Pancreas (tissue), 10 donors: Measurements from ENCODE around the gene EIF4ENIF1. TPM values are rescaled to one million over a fixed set of nuclear protein-coding genes. Genes with fewer than 3 reads are reported as not detected.
A peak's percentile ranks its signal among the peaks of the same experiment; 100 is the strongest.
"Not testable (repeated sequence)": the region's sequence is repeated elsewhere in the genome, so short reads cannot be mapped to it uniquely, and the experiment has no call there.

Source experiments
- ATAC-seq, 4 donors: fragments of 200-7000 bp; cut with Tn5 transposase; one replicate each; pipeline versions ENCODE4 v1.8.0 to v1.9.1; 2020; ENCODE audit warnings: mild to moderate bottlenecking in 4 of 4, moderate library complexity in 4 of 4
- DNase-seq, 6 donors: peaks; one replicate each; pipeline ENCODE4 v3.0.0-alpha.2; 2020
- FAIRE-seq: peaks from 2 replicates; lab custom pipeline; 2012; peaks lifted over from hg19 to GRCh38; lab: Jason Lieb, UNC
- H3K27ac ChIP-seq, 4 donors: fragments of 200-600 bp; sonication (generic); 1 replicate in 3 of 4; 2 replicates in 1 of 4; pipeline versions ENCODE4 v1.5.0 to v1.8.0; 2020
- H3K27me3 ChIP-seq, 4 donors: fragments of 200-600 bp; one replicate each; pipeline ENCODE4 v1.8.0; 2021
- H3K36me3 ChIP-seq, 3 donors: fragments of 200-600 bp; sonication (generic) in 1 of 3; one replicate each; pipeline versions ENCODE4 v1.5.0 to v1.8.0; 2020 to 2021
- H3K4me1 ChIP-seq, 3 donors: fragments of 200-600 bp; one replicate each; pipeline ENCODE4 v1.8.0; 2021
- H3K4me3 ChIP-seq, 4 donors: fragments of 200-600 bp; sonication (generic) in 2 of 4; one replicate each; pipeline versions ENCODE4 v1.5.0 to v1.8.0; 2020 to 2021
- H3K9me3 ChIP-seq, 4 donors: fragments of 200-600 bp; one replicate each; pipeline ENCODE4 v1.8.0; 2021
- CTCF ChIP-seq, 4 donors: fragments of 200-600 bp; sonication (generic) in 3 of 4; IDR thresholded peaks; one replicate each; pipeline versions ENCODE4 v1.5.0 to v1.8.0; 2021; ENCODE audit warnings: antibody characterized with exemption in 4 of 4
- WGBS, 2 donors: extraction: QIAGEN DNeasy Blood & Tissue Kit; methylation state at CpG; one replicate each; pipeline ENCODE4 v1.1.7; 2013; 5-methylcytosine and 5-hydroxymethylcytosine counted together
- intact Hi-C, 3 donors: fragments of 100-400 bp; cut with DNase I; formaldehyde crosslinking; loops; one replicate each; pipeline versions ENCODE4 v1.11.1 to v1.14.2; 2022
- polyA plus RNA-seq, 2 donors: library from polyadenylated mRNA; stranded (reverse); fragments of 200-250 nt; gene quantifications; one replicate each; pipeline ENCODE4 v1.2.3, GENCODE V29; 2013
- total RNA-seq, 6 donors: library from RNA; stranded (reverse); fragmentation: NEBNext Ultra II Directional in 4 of 6; extraction: Animal tissue kit (Norgen Biotek cat#: 25700) in 4 of 6; gene quantifications; one replicate each; pipeline versions ENCODE4 v1.2.1 to v1.2.4, GENCODE V29; 2021 to 2023
- donor health status: healthy with polysubstance abuse.
- donor health status: DM: no; HTN: no; CAD: no; lungs with moderate emphysema.
- donor health status: DM: no; HTN: no; CAD: no.
- donor health status: control.
- donor health status: control.
- donor health status: Bipolar disorder and iron deficiency.
- donor health status: DM: yes; HTN: yes; CAD: no.
- donor health status: DM: no; HTN: no; CAD: no.
- donor health status: DM: no; HTN: no; CAD: no.
- donor health status: DM: yes; HTN: yes; CAD: no.

Gene EIF4ENIF1
- total and polyA plus RNA-seq, 8 donors = 6.9 to 15.3 (median 9.8) TPM

- no peak for FAIRE-seq
- DNase-seq = peak; percentile 21 to 77 (median 50)
- Histone ChIP-seq H3K4me1 (peaks cover 7 to 13% (median 8%) of the 10 kb centered on the region in 3 donors), H3K27me3 (no peaks in the 10 kb centered on the region), H3K4me3 (peak overlapping the region; percentile 69 to 90 (median 86)), H3K36me3 (peaks cover 0 to 7% (median 0%) of the 10 kb centered on the region in 3 donors), H3K9me3 (no peaks in the 10 kb centered on the region), H3K27ac (peak overlapping the region; percentile 42 to 98 (median 97))
- intact Hi-C loops = no loop called here
- TF ChIP-seq CTCF (IDR thresholded peaks at IDR 0.05) = no peak
- 0 to 1% methylated on average over 42 to 61 of the region's 61 CpGs for WGBS, 2 donors
- peak; percentile 11 to 42 (median 32) for ATAC-seq
Measured at GRCh38 chr22:31488988-31489617, 539 bp downstream of the EIF4ENIF1 start.

- intact Hi-C loops = no loop called here
- 44 to 55% methylated on average over 6 of the region's 6 CpGs for WGBS, 2 donors
- FAIRE-seq = no peak
- Histone ChIP-seq H3K27ac (peak overlapping the region in 2 of 4 donors; percentile 42 to 69), H3K4me1 (peaks cover 7 to 13% (median 8%) of the 10 kb centered on the region in 3 donors), H3K4me3 (peak overlapping the region in 3 of 4 donors; percentile 69 to 88 (median 84)), H3K36me3 (peaks cover 0 to 11% (median 0%) of the 10 kb centered on the region in 3 donors), H3K27me3 (no peaks in the 10 kb centered on the region), H3K9me3 (no peaks in the 10 kb centered on the region)
- no peak for DNase-seq
- no peak for TF ChIP-seq CTCF (IDR thresholded peaks at IDR 0.05)
- no peak for ATAC-seq
Measured at GRCh38 chr22:31488346-31488883, 1.2 kb downstream of the EIF4ENIF1 start.

GRCh38 chr22:31486951-31487350 is 2.7 kb downstream of the EIF4ENIF1 start:
- H3K36me3 ChIP-seq = peaks cover 0 to 14% (median 0%) of the 10 kb centered on the region in 3 donors
- H3K9me3 ChIP-seq = no peaks in the 10 kb centered on the region
- no peak overlapping the region for H3K4me3 ChIP-seq
- no peaks in the 10 kb centered on the region for H3K27me3 ChIP-seq
- intact Hi-C loops = no loop called here
- 92 to 98% methylated on average over 2 of the region's 2 CpGs for WGBS, 2 donors
- no peak for FAIRE-seq
- no peak for TF ChIP-seq CTCF (IDR thresholded peaks at IDR 0.05)
- no peak for DNase-seq
- no peak for ATAC-seq
- H3K4me1 ChIP-seq = peaks cover 7 to 13% (median 8%) of the 10 kb centered on the region in 3 donors
- H3K27ac ChIP-seq = no peak overlapping the region

- H3K4me3 ChIP-seq, H3K27ac ChIP-seq, H3K27me3 ChIP-seq, ATAC-seq, intact Hi-C loops, DNase-seq, H3K9me3 ChIP-seq, FAIRE-seq: not testable (repeated sequence)
- 90 to 91% methylated on average over 11 of the region's 11 CpGs for WGBS, 2 donors
- H3K36me3 ChIP-seq = peaks cover 0 to 18% (median 2%) of the 10 kb centered on the region in 3 donors
- H3K4me1 ChIP-seq = peaks cover 7 to 13% (median 8%) of the 10 kb centered on the region in 3 donors
Measured at GRCh38 chr22:31486369-31486768, 3.3 kb downstream of the EIF4ENIF1 start.

- H3K4me3 ChIP-seq, H3K4me1 ChIP-seq, ATAC-seq, H3K9me3 ChIP-seq, H3K27ac ChIP-seq, DNase-seq, intact Hi-C loops, H3K27me3 ChIP-seq, FAIRE-seq: not testable (repeated sequence)
- peaks cover 0 to 23% (median 6%) of the 10 kb centered on the region in 3 donors for H3K36me3 ChIP-seq
- WGBS, 2 donors = 81 to 82% methylated on average over 8 of the region's 8 CpGs
Measured at GRCh38 chr22:31482470-31482869, 7.2 kb downstream of the EIF4ENIF1 start.

GRCh38 chr22:31481129-31481528 is 8.5 kb downstream of the EIF4ENIF1 start:
- ATAC-seq = no peak
- no peaks in the 10 kb centered on the region for H3K4me1 ChIP-seq
- no peak overlapping the region for H3K4me3 ChIP-seq

More at GRCh38 chr22:31481129-31481528, 8.5 kb downstream of the EIF4ENIF1 start:
- FAIRE-seq (no peak), DNase-seq (no peak)
- no peak for TF ChIP-seq CTCF (IDR thresholded peaks at IDR 0.05)
- 88 to 95% methylated on average over 3 of the region's 3 CpGs for WGBS, 2 donors
- Histone ChIP-seq H3K27ac (no peak overlapping the region), H3K36me3 (peaks cover 0 to 23% (median 6%) of the 10 kb centered on the region in 3 donors), H3K9me3 (no peaks in the 10 kb centered on the region), H3K27me3 (no peaks in the 10 kb centered on the region)
- intact Hi-C loops = no loop called here
